ENCODE results near the gene RYR2. TPM values are rescaled to one million over a fixed set of nuclear protein-coding genes. Genes with fewer than 3 reads are reported as not detected.

The RYR2 gene
- total RNA-seq, 2 experiments from 2014 or later: not detected

DNA sequence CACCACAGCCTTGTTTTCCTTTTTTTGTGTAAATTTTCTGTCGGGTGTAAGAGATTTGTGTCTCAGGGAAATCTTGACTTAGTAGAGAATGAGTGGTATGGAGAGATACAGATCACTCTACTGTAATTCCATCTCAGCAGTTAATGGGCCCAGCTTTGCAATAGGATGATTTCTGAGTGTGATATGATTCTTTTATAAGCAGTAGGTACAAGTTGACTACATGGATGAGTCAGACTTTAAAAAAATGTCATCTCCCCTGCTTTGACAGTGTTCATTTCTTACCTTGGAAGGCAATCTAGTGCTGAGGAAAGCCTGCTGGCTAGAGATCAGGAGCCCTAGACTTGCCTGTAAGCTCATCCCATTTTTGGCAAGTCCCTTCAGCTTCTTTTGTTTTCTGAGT lies 261.9 kb downstream of the RYR2 start:
- Mint-ChIP-seq H3K27me3 (no peaks in the 10 kb centered on the region), H3K4me3 (no peak overlapping the region), H3K27ac (no peak overlapping the region), H3K36me3 (ENCODE audit: low read depth) (no peaks in the 10 kb centered on the region), H3K9me3 (no peaks in the 10 kb centered on the region), H3K4me1 (no peaks in the 10 kb centered on the region)
- no peak for DNase-seq
- POLR2A ChIA-PET: no interaction called here
- CTCF ChIA-PET: no interaction called here

DNA sequence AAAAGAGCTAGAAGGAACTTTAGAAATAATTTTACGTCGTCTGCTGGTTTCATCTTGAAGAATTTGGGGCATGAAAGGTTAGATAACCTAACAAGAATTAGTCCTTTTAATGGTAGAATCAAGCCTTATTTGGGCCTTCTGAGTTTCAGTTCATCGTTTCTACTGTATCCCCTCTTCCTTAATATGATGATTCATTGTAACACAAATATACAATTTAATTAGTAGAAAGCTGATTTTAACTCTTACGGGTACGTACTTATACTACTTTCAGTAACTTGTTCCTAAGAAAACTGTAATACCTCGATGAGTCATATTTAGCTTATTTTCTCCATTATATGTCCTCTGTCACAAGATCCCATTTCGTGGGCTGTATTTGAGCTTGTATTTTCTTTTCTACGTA lies 264.7 kb downstream of the RYR2 start:
- H3K9me3 Mint-ChIP-seq: no peaks in the 10 kb centered on the region
- H3K4me3 Mint-ChIP-seq: no peak overlapping the region
- H3K4me1 Mint-ChIP-seq: no peaks in the 10 kb centered on the region
- no peaks in the 10 kb centered on the region for H3K36me3 Mint-ChIP-seq (ENCODE audit: low read depth)
- no peak overlapping the region for H3K27ac Mint-ChIP-seq
- no peaks in the 10 kb centered on the region for H3K27me3 Mint-ChIP-seq
- CTCF ChIA-PET: interaction anchor here (0.8 kb wide), 1 partner anchor 13 kb away, joined by 3 read pairs; no protein-coding TSS in a partner anchor
- DNase-seq: no peak
- POLR2A ChIA-PET: no interaction called here

DNA sequence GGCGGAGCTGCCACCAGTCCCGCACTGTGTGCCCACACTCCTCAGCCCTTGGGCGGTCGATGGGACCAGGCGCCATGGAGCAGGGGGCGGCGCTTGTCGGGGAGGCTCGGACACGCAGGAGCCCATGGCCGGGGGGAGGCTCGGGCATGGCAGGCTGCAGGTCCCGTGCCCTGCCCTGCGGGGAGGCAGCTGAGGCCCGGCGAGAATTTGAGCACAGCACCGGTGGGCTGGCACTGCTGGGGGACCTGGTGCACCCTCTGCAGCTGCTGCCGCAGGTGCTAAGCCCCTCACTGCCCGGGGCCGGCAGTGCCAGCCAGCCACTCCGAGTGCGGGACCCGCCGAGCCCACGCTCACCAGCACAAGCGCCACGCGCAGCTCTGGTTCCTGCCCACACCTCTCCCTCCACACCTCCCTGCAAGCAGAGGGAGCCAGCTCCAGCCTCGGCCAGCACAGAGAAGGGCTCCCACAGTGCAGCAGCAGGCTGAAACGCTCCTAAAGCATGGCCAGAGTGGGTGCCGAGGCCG lies 267.7 kb downstream of the RYR2 start:
- Mint-ChIP-seq H3K9me3 (no peaks in the 10 kb centered on the region), H3K4me1 (no peaks in the 10 kb centered on the region), H3K4me3 (no peak overlapping the region), H3K36me3 (ENCODE audit: low read depth) (no peaks in the 10 kb centered on the region), H3K27ac (no peak overlapping the region), H3K27me3 (no peaks in the 10 kb centered on the region)
- DNase-seq: no peak
- CTCF ChIA-PET: no interaction called here
- POLR2A ChIA-PET: no interaction called here

DNA sequence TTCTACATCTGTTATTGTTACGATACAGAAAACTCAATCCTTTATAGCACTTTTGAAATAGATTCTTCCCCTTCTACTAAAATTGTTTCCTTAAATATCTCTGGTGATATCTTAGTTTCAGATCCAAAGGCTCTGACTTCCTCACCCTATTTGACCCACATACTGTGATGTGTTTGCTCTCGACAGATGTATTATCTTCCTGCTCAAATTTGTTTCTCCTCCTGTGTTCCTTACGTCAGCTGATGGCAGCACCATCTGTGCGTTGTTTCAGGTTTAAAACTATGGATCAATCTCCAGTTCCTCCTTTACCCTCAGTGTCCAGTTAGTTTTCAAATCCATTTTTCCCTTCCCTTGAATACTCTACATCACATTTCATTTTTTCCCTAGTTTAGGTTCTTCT lies 274.4 kb downstream of the RYR2 start:
- no peaks in the 10 kb centered on the region for H3K27me3 Mint-ChIP-seq
- H3K4me1 Mint-ChIP-seq: no peaks in the 10 kb centered on the region
- no peaks in the 10 kb centered on the region for H3K9me3 Mint-ChIP-seq
- DNase-seq: no peak
- H3K27ac Mint-ChIP-seq: no peak overlapping the region
- ChIA-PET POLR2A (no interaction called here), CTCF (no interaction called here)
- H3K36me3 Mint-ChIP-seq (ENCODE audit: low read depth): no peaks in the 10 kb centered on the region
- no peak overlapping the region for H3K4me3 Mint-ChIP-seq

DNA sequence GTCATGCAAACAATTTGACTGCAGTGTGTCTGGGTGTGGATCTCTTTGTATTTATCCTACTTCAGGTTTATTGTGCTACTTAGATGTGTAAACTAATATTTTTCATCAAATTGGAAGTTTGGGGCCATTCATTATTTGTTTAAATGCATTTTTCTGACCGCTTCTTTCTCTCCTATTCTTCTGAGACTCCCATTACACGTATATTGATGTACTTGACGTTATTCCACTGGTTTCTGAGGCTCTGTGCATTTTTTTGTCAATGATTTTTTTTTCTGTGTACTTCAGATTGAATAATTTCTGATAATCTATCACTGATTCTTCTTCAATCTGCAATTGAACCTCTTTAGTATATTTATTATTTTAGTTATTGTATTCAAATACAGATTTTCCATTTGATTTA lies 276.8 kb downstream of the RYR2 start:
- Mint-ChIP-seq H3K4me3 (no peak overlapping the region), H3K27me3 (no peaks in the 10 kb centered on the region), H3K9me3 (no peaks in the 10 kb centered on the region), H3K4me1 (no peaks in the 10 kb centered on the region), H3K36me3 (ENCODE audit: low read depth) (no peaks in the 10 kb centered on the region), H3K27ac (no peak overlapping the region)
- ChIA-PET CTCF (no interaction called here), POLR2A (no interaction called here)
- no peak for DNase-seq

DNA sequence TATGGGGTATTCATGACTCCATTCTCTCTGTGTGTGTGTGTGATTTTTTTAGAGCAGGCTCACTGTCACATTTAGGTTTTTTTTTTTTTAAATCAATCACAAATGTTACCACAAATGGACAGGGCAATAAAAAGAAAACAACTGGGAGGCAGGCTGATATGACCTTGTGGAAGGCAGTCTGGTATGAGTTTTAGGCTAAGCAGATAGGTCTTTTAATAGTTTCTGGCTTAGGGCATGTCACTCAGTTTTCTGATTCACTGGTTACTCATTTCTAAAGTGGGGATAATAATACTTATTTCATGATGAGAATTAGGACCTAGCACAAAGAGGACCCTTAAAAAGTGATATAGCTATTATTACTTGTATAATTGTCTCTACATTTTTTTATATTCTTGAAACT lies 278.9 kb downstream of the RYR2 start:
- ChIA-PET POLR2A (no interaction called here), CTCF (no interaction called here)
- Mint-ChIP-seq H3K36me3 (ENCODE audit: low read depth) (no peaks in the 10 kb centered on the region), H3K4me1 (no peaks in the 10 kb centered on the region), H3K4me3 (no peak overlapping the region), H3K27me3 (no peaks in the 10 kb centered on the region), H3K27ac (no peak overlapping the region), H3K9me3 (no peaks in the 10 kb centered on the region)
- DNase-seq: no peak

DNA sequence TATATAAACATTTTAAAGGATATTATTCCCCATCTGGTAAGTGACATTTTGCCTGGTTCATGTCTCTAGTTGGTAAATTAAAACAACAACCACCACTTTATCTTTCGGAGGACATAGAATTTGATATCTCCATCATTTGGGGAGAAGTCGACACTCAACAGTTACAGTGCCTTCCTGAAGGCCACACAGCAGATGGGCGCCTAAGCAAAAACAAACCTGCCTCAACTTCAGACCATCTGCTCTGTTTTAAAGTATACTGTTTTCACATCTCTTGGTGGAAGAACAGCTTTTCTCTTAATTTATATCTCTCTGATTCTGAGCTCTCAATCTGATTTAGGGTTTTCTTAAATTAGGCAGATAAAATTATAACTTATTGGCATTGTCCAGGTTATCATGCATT lies 282.2 kb downstream of the RYR2 start:
- no peaks in the 10 kb centered on the region for H3K27me3 Mint-ChIP-seq

DNA sequence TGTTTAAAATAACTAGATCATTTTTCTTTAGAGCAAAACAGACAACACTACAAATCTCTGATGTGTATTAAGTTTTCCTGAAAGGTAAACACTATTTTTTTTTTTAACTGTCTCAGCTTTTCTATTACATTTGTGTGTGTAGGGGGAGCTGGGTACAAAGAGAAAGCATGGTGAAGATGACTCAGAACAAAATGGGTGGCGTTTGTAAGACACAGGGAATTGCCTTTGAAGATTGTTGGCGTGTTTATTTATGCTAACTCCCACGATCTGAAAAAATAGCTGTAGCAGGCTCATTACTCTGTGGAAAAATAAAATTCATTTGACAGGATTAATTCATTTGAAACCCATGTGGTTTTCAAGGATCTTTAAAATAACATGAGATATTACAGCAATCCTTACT lies 285.1 kb downstream of the RYR2 start:
- H3K4me3 Mint-ChIP-seq: no peak overlapping the region
- no peak for DNase-seq
- no peaks in the 10 kb centered on the region for H3K36me3 Mint-ChIP-seq (ENCODE audit: low read depth)
- no peak overlapping the region for H3K27ac Mint-ChIP-seq
- CTCF ChIA-PET: no interaction called here
- no peaks in the 10 kb centered on the region for H3K9me3 Mint-ChIP-seq
- H3K27me3 Mint-ChIP-seq: no peaks in the 10 kb centered on the region
- POLR2A ChIA-PET: no interaction called here
- no peaks in the 10 kb centered on the region for H3K4me1 Mint-ChIP-seq

More for the DNA sequence above, 282.2 kb downstream of the RYR2 start:
- Mint-ChIP-seq H3K4me1 (no peaks in the 10 kb centered on the region), H3K36me3 (ENCODE audit: low read depth) (no peaks in the 10 kb centered on the region), H3K4me3 (no peak overlapping the region), H3K9me3 (no peaks in the 10 kb centered on the region), H3K27ac (no peak overlapping the region)
- ChIA-PET CTCF (interaction anchor here (1.5 kb wide), 1 partner anchor 9 kb away, joined by 4 read pairs; no protein-coding TSS in a partner anchor), POLR2A (no interaction called here)
- no peak for DNase-seq

DNA sequence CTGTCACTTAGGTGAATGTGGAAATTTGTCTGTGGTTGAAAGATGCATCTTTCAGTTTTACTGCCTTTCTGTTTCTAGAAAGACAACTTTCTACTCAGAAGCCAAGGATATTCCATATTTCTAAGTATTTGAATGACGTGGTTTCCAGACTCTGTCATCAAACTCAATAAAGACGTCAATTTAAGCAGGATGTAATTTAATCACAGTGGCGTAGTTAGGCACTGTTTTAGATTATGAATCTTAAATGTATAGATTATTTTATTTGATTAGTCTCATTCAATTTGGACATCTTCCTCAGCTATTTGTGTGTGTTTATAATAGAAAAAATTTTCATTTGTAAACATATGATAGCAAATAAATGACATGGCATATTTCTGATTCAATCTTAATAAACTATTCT lies 298.9 kb downstream of the RYR2 start:
- Mint-ChIP-seq H3K9me3 (no peaks in the 10 kb centered on the region), H3K36me3 (ENCODE audit: low read depth) (no peaks in the 10 kb centered on the region), H3K4me3 (no peak overlapping the region), H3K4me1 (no peaks in the 10 kb centered on the region), H3K27me3 (no peaks in the 10 kb centered on the region), H3K27ac (no peak overlapping the region)
- ChIA-PET CTCF (no interaction called here), POLR2A (no interaction called here)
- no peak for DNase-seq

DNA sequence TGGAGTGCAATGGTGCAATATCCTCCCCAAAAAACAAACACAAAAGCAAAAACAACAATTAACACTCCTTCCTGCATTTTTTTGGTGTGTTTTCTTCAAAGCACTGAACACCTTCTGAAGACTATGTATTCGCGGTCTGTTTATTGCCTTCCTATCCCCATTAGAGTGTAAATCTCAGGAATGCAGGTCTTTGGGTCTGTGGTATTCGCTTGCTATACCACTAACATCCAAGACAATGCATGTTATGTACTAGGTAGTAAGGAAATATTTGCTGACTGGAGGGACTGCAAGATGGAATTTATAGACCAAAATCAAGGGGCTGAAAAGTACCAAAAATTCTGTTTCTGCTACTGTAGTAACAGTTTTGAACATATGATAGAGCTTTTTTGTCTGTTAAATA lies 299.4 kb downstream of the RYR2 start:
- POLR2A ChIA-PET: no interaction called here

DNA sequence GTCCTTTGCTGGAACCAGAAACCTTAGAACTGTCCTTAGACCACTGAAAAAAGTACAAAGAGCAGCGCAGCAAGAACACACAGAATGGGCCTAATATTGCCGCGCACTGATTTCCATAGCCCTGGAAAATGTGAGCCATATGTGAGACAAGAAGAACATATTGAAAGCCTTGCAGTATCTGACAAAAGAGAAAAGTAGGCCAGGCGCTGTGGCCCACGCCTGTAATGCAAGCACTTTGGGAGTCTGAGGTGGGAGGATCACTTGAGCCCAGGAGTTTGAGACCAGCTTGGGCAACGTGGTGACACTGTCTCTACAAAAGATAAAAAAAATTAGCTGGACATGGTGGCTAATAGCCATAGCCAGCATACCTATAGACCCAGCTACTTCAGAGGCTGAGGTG lies 300.7 kb downstream of the RYR2 start:
- ChIA-PET CTCF (no interaction called here), POLR2A (no interaction called here)
- Mint-ChIP-seq H3K36me3 (ENCODE audit: low read depth) (no peaks in the 10 kb centered on the region), H3K4me1 (no peaks in the 10 kb centered on the region), H3K9me3 (no peaks in the 10 kb centered on the region), H3K27me3 (no peaks in the 10 kb centered on the region), H3K4me3 (no peak overlapping the region), H3K27ac (no peak overlapping the region)
- DNase-seq: no peak

More for the DNA sequence above, 299.4 kb downstream of the RYR2 start:
- Mint-ChIP-seq H3K4me1 (no peaks in the 10 kb centered on the region), H3K27ac (no peak overlapping the region), H3K4me3 (no peak overlapping the region), H3K27me3 (no peaks in the 10 kb centered on the region), H3K9me3 (no peaks in the 10 kb centered on the region), H3K36me3 (ENCODE audit: low read depth) (no peaks in the 10 kb centered on the region)
- CTCF ChIA-PET: no interaction called here
- DNase-seq: no peak

DNA sequence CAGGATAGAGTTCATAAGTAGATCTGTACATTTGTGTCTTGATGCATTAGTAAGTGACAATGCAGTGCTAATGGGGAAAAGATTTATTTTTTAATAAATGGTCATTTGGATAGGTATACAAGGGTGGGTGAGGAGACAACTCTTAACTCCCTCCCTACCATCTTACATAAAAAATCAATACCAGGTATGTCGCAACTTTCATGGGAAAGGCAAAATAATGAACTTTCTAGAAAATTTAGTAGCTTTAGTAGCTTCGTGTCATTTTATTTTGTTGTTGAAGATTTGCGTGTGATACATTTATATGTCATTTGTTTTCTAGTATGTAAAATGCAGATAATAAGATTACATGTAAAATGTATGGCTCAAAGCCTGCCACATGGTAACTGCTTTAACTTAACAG lies 310.8 kb downstream of the RYR2 start:
- ChIA-PET CTCF (no interaction called here), POLR2A (no interaction called here)
- Mint-ChIP-seq H3K4me3 (no peak overlapping the region), H3K36me3 (ENCODE audit: low read depth) (no peaks in the 10 kb centered on the region), H3K4me1 (no peaks in the 10 kb centered on the region), H3K27me3 (peaks cover 3% of the 10 kb centered on the region), H3K9me3 (no peaks in the 10 kb centered on the region), H3K27ac (no peak overlapping the region)
- DNase-seq: no peak

DNA sequence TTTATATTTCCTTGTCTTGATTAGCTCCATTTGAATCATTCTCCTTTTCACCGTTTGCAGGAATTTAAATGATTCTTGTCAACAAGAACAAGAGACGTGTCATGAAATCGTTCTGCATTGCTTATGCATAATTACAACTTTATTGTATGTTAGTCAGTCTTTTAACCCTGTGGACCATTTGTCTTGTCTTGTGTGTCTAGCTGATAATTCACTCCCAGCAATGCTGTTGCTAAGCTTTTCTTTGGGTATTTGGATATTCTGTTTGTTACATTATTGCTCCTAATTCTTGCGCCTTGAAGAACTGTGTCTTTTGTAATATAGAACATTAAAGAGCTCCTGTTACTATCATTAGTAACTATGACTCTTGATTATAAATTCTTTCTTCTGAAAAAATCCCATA lies 311.9 kb downstream of the RYR2 start:
- ChIA-PET POLR2A (no interaction called here), CTCF (no interaction called here)
- Mint-ChIP-seq H3K4me3 (no peak overlapping the region), H3K27me3 (peaks cover 3% of the 10 kb centered on the region), H3K9me3 (no peaks in the 10 kb centered on the region), H3K27ac (no peak overlapping the region), H3K36me3 (ENCODE audit: low read depth) (no peaks in the 10 kb centered on the region), H3K4me1 (no peaks in the 10 kb centered on the region)
- DNase-seq: no peak

DNA sequence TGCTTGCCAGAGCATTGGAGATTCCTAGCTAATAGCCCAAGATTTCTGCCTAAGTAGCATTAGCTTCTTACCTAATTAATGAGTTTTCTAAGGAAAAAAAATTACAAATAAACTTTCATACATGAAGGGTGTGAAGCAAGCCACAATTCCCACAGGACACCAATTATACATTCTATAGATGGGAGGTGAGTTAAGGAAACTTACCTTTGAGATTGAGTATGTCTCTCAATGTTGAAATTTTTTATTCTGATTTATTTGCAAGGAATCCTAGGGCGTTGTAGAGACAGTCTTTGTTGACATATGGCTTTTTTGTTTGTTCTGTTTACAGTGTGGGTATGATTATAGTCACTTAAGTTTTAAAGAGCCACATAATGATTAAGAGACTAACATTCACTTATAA lies 313.0 kb downstream of the RYR2 start:
- Mint-ChIP-seq H3K27me3 (peaks cover 3% of the 10 kb centered on the region), H3K36me3 (ENCODE audit: low read depth) (no peaks in the 10 kb centered on the region), H3K4me3 (no peak overlapping the region), H3K4me1 (no peaks in the 10 kb centered on the region), H3K9me3 (no peaks in the 10 kb centered on the region), H3K27ac (no peak overlapping the region)
- DNase-seq: no peak
- CTCF ChIA-PET: no interaction called here
- POLR2A ChIA-PET: no interaction called here

DNA sequence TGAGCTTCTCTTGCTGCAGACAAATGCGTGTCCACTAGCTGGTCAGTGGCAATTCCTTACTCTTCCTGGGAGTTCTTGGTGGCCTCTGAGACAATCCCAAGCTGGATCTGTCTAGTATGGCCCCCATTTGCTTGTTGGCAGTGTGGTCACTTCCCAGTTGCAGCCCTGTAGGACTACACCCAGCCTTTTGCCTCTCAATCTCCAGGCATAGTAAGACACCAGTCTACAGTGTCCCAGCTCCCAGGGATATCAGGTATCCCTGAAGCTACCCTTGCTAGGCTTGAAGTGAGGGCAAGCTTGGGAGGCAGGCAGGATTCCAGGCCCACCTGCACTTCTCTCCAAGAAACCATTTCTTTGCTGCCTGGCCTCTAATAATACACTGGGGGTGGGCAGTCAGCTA lies 316.6 kb downstream of the RYR2 start:
- Mint-ChIP-seq H3K4me3 (no peak overlapping the region), H3K27me3 (peaks cover 5% of the 10 kb centered on the region), H3K9me3 (no peaks in the 10 kb centered on the region), H3K27ac (no peak overlapping the region), H3K4me1 (no peaks in the 10 kb centered on the region), H3K36me3 (ENCODE audit: low read depth) (no peaks in the 10 kb centered on the region)
- ChIA-PET CTCF (no interaction called here), POLR2A (no interaction called here)
- DNase-seq: no peak

All from activated CD4-positive, alpha-beta T cell treated with anti-CD3 and anti-CD28 coated beads, Interleukin-2, amount 10 ng/mL, durations not matched to agents 7 days and 5 days (primary cell).